Trophoblast cell (in vitro differentiated cells and primary cell): ENCODE data around the gene H2BK1.

Experiments
- DNase-seq, 2 donors: peaks; one replicate each; pipeline ENCODE4 v3.0.0-alpha.2; 2016
- H2AFZ ChIP-seq: 2 replicates; pipeline ENCODE4 v1.6.1; 2013; ENCODE audit warnings: low read length, moderate library complexity, mild to moderate bottlenecking; ENCODE audit not compliant: insufficient read depth, poor library complexity
- H2AK5ac ChIP-seq: 2 replicates; pipeline ENCODE4 v1.6.1; 2013; ENCODE audit warnings: mild to moderate bottlenecking, low read length
- H2BK120ac ChIP-seq: 2 replicates; pipeline ENCODE4 v1.6.1; 2013; ENCODE audit warnings: low read length, mild to moderate bottlenecking, moderate library complexity; ENCODE audit not compliant: insufficient read depth, poor library complexity
- H2BK12ac ChIP-seq: 2 replicates; pipeline ENCODE4 v1.6.1; 2013; ENCODE audit warnings: mild to moderate bottlenecking, low read length, moderate library complexity
- H2BK5ac ChIP-seq: 2 replicates; pipeline ENCODE4 v1.6.1; 2013; ENCODE audit warnings: low read length, low read depth, moderate library complexity, mild to moderate bottlenecking; ENCODE audit not compliant: poor library complexity
- H3K14ac ChIP-seq: 2 replicates; pipeline ENCODE4 v1.6.1; 2013; ENCODE audit warnings: mild to moderate bottlenecking, low read length
- H3K18ac ChIP-seq: 2 replicates; pipeline ENCODE4 v1.6.1; 2013; ENCODE audit warnings: mild to moderate bottlenecking, low read length
- H3K23ac ChIP-seq: 2 replicates; pipeline ENCODE4 v1.6.1; 2013; ENCODE audit warnings: low read length
- H3K27ac ChIP-seq: 2 replicates; pipeline ENCODE4 v1.5.1; 2013; ENCODE audit warnings: low read depth, mild to moderate bottlenecking, inconsistent platforms, low read length, moderate library complexity
- H3K27me3 ChIP-seq: 2 replicates; pipeline ENCODE4 v1.6.1; 2013; ENCODE audit warnings: inconsistent platforms, mild to moderate bottlenecking, low read length, moderate library complexity; ENCODE audit not compliant: insufficient read depth
- H3K36me3 ChIP-seq, 2 experiments: 1 replicate in 1 of 2; 2 replicates in 1 of 2; pipeline ENCODE4 v1.6.1; 2013; ENCODE audit warnings: low read length in 2 of 2, mild to moderate bottlenecking in 2 of 2, moderate library complexity in 1 of 2; ENCODE audit not compliant: insufficient read depth in 2 of 2, control insufficient read depth in 1 of 2
- H3K4ac ChIP-seq: 2 replicates; pipeline ENCODE4 v1.6.1; 2013; ENCODE audit warnings: low read depth, mild to moderate bottlenecking, low read length, moderate library complexity
- H3K4me1 ChIP-seq, 2 experiments: 1 replicate in 1 of 2; 2 replicates in 1 of 2; pipeline ENCODE4 v1.6.1; 2013; ENCODE audit warnings: low read length in 2 of 2, mild to moderate bottlenecking in 2 of 2, moderate library complexity in 1 of 2; ENCODE audit not compliant: insufficient read depth in 2 of 2, control insufficient read depth in 1 of 2
- H3K4me2 ChIP-seq: 2 replicates; pipeline ENCODE4 v1.6.1; 2013; ENCODE audit warnings: inconsistent platforms, mild to moderate bottlenecking, low read length, moderate library complexity
- H3K4me3 ChIP-seq: 2 replicates; pipeline ENCODE4 v1.5.1; 2013; ENCODE audit warnings: mild to moderate bottlenecking, low read depth, low read length, inconsistent platforms
- H3K79me1 ChIP-seq: one replicate; pipeline ENCODE4 v1.6.1; 2013; ENCODE audit warnings: low read length
- H3K79me2 ChIP-seq: 2 replicates; pipeline ENCODE4 v1.6.1; 2013; ENCODE audit warnings: low read length, mild to moderate bottlenecking; ENCODE audit not compliant: control insufficient read depth, insufficient read depth, poor library complexity
- H3K9ac ChIP-seq: 2 replicates; pipeline ENCODE4 v1.6.1; 2013; ENCODE audit warnings: mild to moderate bottlenecking, low read length
- H3K9me3 ChIP-seq: 2 replicates; pipeline ENCODE4 v1.6.1; 2013; ENCODE audit warnings: low read depth, mild to moderate bottlenecking, control low read depth, inconsistent platforms, low read length; ENCODE audit not compliant: insufficient read depth
- H4K12ac ChIP-seq: 2 replicates; pipeline ENCODE4 v1.6.1; 2013; ENCODE audit warnings: low read depth, mild to moderate bottlenecking, low read length, moderate library complexity
- H4K8ac ChIP-seq: 2 replicates; pipeline ENCODE4 v1.6.1; 2013; ENCODE audit warnings: low read depth, mild to moderate bottlenecking, low read length, moderate library complexity
- H4K91ac ChIP-seq: one replicate; pipeline ENCODE4 v1.6.1; 2013; ENCODE audit warnings: low read depth, mild to moderate bottlenecking, low read length, moderate library complexity
- WGBS: extraction: QIAGEN DNeasy Blood & Tissue Kit; methylation state at CpG from one replicate; pipeline ENCODE4 v1.1.7; 2013; ENCODE audit warnings: missing lambda C conversion rate; ENCODE audit not compliant: insufficient read length, insufficient coverage; ENCODE audit errors: extremely low coverage; 5-methylcytosine and 5-hydroxymethylcytosine counted together

H2BK1 gene

GRCh38 chr7:151176401-151176800 lies 33.9 kb downstream of the H2BK1 start:
- Histone ChIP-seq H3K79me2 (no peaks in the 10 kb centered on the region), H3K23ac (no peak overlapping the region), H3K36me3 (no peaks in the 10 kb centered on the region), H4K8ac (no peak overlapping the region), H3K18ac (no peak overlapping the region), H2BK12ac (no peak overlapping the region), H3K4me3 (no peak overlapping the region), H3K27ac (no peak overlapping the region), H3K4ac (no peak overlapping the region), H2BK120ac (no peak overlapping the region), H2AK5ac (no peak overlapping the region), H3K27me3 (no peaks in the 10 kb centered on the region), H2AFZ (no peak overlapping the region), H3K79me1 (no peaks in the 10 kb centered on the region), H3K4me2 (no peak overlapping the region), H3K4me1 (no peaks in the 10 kb centered on the region), H2BK5ac (no peak overlapping the region), H4K12ac (no peak overlapping the region), H3K9ac (no peak overlapping the region), H4K91ac (no peak overlapping the region), H3K14ac (no peak overlapping the region), H3K9me3 (peaks cover 23% of the 10 kb centered on the region)
- WGBS = no CpG with 5 or more reads among the region's 9 CpGs
- no peak for DNase-seq

DNA sequence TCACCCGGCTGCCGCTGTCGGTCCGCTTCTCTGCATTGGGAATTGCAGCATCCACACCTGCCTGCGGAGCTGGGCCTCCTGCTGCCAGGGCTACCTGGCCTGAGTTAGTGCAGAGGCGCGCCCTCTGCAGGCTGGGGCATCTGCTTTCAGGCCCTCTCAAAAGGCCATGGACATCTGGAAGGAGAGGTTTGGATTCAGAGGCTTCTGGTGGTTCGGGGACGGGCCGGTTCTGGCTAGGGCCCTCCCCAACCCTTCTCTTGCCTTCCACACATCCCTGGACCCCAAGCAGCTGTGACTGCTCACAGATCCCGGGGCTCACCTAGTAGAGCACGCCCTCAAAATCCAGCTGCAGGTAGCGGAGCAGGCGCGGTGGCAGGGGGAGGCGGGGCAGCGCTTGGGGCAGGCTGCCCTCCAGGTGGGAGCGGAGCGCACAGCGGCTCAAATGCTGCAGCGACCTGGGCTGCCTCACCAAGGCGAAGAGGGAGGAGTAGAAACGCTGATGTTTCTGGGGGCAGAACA lies 34.4 kb downstream of the H2BK1 start:
- Histone ChIP-seq H2BK12ac (no peak overlapping the region), H3K36me3 (no peaks in the 10 kb centered on the region), H3K4me2 (no peak overlapping the region), H3K4me1 (no peaks in the 10 kb centered on the region), H4K91ac (no peak overlapping the region), H2AFZ (no peak overlapping the region), H3K4ac (no peak overlapping the region), H4K8ac (no peak overlapping the region), H3K23ac (no peak overlapping the region), H3K14ac (no peak overlapping the region), H3K9ac (no peak overlapping the region), H3K79me1 (no peaks in the 10 kb centered on the region), H3K79me2 (no peaks in the 10 kb centered on the region), H4K12ac (no peak overlapping the region), H3K18ac (no peak overlapping the region), H2BK5ac (no peak overlapping the region), H2AK5ac (no peak overlapping the region), H3K4me3 (no peak overlapping the region), H3K27me3 (no peaks in the 10 kb centered on the region), H3K9me3 (peaks cover 19% of the 10 kb centered on the region), H3K27ac (no peak overlapping the region), H2BK120ac (no peak overlapping the region)
- WGBS = no CpG with 5 or more reads among the region's 23 CpGs
- DNase-seq = no peak

DNA sequence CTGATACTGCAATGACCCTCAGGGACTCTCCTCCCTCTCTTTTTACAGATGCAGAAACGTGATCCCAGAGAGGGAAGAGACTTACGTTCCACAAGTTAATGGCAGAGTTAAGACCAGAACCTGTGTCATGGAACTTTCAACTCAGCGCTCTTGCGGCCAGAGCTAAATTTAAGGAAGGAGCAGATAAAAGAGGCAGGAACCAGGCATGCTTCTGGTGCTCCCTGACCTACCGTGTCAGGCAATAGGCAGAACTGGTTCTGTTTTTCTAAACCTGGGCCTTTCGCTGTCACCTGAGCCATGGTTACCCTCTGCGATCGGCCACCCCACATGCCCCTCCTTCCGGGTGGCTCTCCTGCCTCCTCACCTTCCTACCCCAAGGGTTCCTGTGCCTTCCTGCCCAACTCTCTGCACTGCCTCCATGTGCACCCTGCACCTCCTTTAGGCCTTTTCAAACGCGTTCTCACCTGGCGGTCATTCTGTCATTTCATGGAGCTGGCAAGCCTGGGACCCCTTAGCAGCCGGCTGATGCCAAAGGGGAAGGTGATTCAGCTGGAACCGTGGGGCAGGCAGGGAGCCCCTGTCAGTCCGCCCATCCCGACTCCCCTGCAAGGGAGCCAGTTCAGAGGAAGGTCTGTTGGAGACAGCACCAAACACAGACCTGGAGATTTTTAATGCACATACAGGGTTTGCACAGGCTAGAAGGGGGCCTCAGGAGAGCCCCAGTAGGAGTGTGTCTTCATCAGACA lies 35.1 kb downstream of the H2BK1 start:
- no peaks in the 10 kb centered on the region for H3K27me3 ChIP-seq
- H2BK120ac ChIP-seq = no peak overlapping the region
- no peaks in the 10 kb centered on the region for H3K4me1 ChIP-seq
- no peak overlapping the region for H2AFZ ChIP-seq
- H3K4ac ChIP-seq = no peak overlapping the region
- H2BK12ac ChIP-seq = no peak overlapping the region
- H3K18ac ChIP-seq = no peak overlapping the region
- no peak overlapping the region for H3K27ac ChIP-seq
- no peak overlapping the region for H4K91ac ChIP-seq
- no CpG with 5 or more reads among the region's 16 CpGs for WGBS
- no peak for DNase-seq
- H3K79me2 ChIP-seq = no peaks in the 10 kb centered on the region
- H3K9me3 ChIP-seq = peaks cover 18% of the 10 kb centered on the region
- no peak overlapping the region for H3K4me3 ChIP-seq
- no peak overlapping the region for H3K4me2 ChIP-seq
- no peak overlapping the region for H4K12ac ChIP-seq
- H3K14ac ChIP-seq = no peak overlapping the region
- H3K36me3 ChIP-seq = no peaks in the 10 kb centered on the region
- no peak overlapping the region for H3K23ac ChIP-seq
- H2BK5ac ChIP-seq = no peak overlapping the region
- H4K8ac ChIP-seq = no peak overlapping the region
- H3K79me1 ChIP-seq = no peaks in the 10 kb centered on the region
- no peak overlapping the region for H2AK5ac ChIP-seq
- H3K9ac ChIP-seq = no peak overlapping the region

- DNase-seq = peak in 1 of 2 donors; percentile 23
- Histone ChIP-seq H4K8ac (no peak overlapping the region), H3K27me3 (peaks cover 2% of the 10 kb centered on the region), H3K23ac (no peak overlapping the region), H2BK120ac (no peak overlapping the region), H3K4ac (no peak overlapping the region), H3K18ac (no peak overlapping the region), H2BK12ac (no peak overlapping the region), H2BK5ac (no peak overlapping the region), H3K4me3 (no peak overlapping the region), H3K79me2 (no peaks in the 10 kb centered on the region), H4K12ac (no peak overlapping the region), H3K4me2 (no peak overlapping the region), H3K4me1 (no peaks in the 10 kb centered on the region), H3K36me3 (no peaks in the 10 kb centered on the region), H3K9me3 (peaks cover 18% of the 10 kb centered on the region), H4K91ac (no peak overlapping the region), H3K14ac (no peak overlapping the region), H2AFZ (no peak overlapping the region), H3K9ac (no peak overlapping the region), H2AK5ac (no peak overlapping the region), H3K27ac (no peak overlapping the region), H3K79me1 (no peaks in the 10 kb centered on the region)
- WGBS = no CpG with 5 or more reads among the region's 77 CpGs
These were observed 35.8 kb downstream of the H2BK1 start for GRCh38 chr7:151174246-151175046.
